Left renal cortex interstitium (tissue), 4 donors: Measurements from ENCODE around the gene PEAK3. TPM values are rescaled to one million over a fixed set of nuclear protein-coding genes. Genes with fewer than 3 reads are reported as not detected.

Experiments used
- DNase-seq, 4 donors: peaks; one replicate each; pipeline ENCODE4 v3.0.0-alpha.2; 2013; ENCODE audit warnings: low read depth in 4 of 4, low spot score in 2 of 4, missing footprints in 1 of 4
- polyA plus RNA-seq, 4 donors: library from polyadenylated mRNA; unstranded; fragments of 120-200 nt; gene quantifications; one replicate each; pipeline ENCODE4 v1.2.1, GENCODE V29; 2013; ENCODE audit not compliant: insufficient read length in 4 of 4

Gene PEAK3
- polyA plus RNA-seq, 4 donors, result 0.06 to 0.21 (median 0.16) TPM; not detected in 1

GRCh38 chr19:2242092-2242537 is 39.9 kb downstream of the PEAK3 start:
- DNase-seq, result no peak

GRCh38 chr19:2240881-2241760 is 40.9 kb downstream of the PEAK3 start:
- no peak for DNase-seq

GRCh38 chr19:2239771-2240770 is 41.9 kb downstream of the PEAK3 start:
- DNase-seq, result no peak

GRCh38 chr19:2239173-2239572 is 42.8 kb downstream of the PEAK3 start:
- no peak for DNase-seq

GRCh38 chr19:2237869-2238153 is 44.2 kb downstream of the PEAK3 start:
- no peak for DNase-seq

DNA sequence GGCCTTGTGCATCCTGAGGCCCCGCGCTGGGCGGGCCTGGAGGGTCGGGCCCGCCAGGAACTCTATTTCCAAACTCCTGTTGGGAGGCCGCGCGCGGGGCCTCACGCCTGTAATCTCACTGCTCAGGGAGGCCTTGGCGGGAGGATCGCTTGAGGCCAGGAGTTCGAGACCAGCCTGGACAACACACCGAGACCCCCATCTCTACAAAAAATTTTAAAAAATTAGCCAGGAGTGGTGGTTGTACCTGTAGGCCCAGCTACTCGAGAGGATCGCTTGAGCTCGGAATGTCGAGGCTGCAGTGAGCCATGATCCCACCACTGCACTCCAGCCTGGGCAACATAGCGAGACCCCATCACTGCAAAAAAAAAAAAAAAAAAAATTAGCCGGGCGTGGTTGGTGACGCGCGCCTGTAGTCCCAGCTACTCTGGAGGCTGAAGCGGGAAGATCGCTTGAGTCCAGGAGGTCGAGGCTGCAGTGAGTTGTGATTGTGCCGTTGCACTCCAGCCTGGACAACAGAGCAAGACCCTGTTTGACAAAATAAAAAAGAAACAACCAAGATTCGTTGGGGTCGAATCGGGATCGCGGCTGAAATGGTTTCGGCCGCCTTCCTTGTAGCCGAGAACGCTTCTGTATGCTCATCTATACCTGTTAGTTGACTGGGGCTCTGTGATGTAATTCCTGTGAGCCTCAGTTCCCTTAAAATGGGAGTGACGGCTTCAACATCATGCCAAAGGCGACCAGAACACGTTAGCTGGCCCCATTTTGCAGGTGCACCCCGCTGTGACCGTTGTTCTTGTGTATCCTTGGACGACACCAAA is 44.7 kb downstream of the PEAK3 start:
- no peak for DNase-seq

- DNase-seq, result peak; percentile 94 to 99 (median 96)
Measured at GRCh38 chr19:2236314-2237050, 45.5 kb downstream of the PEAK3 start, which contains the start of the genes PLEKHJ1 and SF3A2. TSS of gene PLEKHJ1 (minus strand) at chr19:2236329. CDS start at chr19:2236248, 81 bp downstream. TSS of gene SF3A2 (plus strand) at chr19:2236824. CDS start at chr19:2243419, 6,595 bp downstream.

- DNase-seq, result no peak
Measured at GRCh38 chr19:2236064-2236313, 46.0 kb downstream of the PEAK3 start.

DNA sequence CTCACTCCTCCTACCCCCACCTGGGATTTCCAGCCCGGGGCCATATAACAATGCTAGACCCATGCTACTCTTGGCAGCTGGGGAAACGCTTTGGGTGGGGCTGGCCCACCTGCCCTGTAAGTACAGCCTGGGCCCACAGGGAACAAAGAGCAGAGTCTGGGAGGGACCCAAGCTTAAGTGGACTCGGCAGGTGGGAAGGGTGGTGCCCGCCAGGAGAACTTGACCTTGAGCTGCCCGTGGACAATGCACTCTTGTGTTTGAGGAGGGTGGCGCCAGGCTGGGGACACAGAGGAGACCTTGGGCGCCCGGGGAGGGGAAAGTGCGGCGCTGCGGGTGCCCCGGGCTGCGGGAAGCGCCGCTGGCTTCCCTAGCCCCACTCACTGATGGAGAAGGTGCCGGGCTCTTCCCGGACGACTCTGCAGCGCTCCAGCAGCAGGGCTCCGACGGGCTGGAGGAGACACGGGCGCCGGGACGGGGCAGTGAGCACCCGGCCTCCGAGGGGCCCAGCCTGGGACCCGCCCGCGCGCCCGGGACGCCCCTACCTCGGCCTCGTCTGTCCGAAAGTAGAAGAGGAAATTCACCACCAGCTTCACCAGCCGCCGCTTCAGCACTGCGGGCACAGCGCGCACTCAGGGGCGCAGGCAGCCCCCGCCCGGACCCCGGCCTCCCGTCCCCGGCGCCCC is 46.5 kb downstream of the PEAK3 start:
- no peak for DNase-seq

DNA sequence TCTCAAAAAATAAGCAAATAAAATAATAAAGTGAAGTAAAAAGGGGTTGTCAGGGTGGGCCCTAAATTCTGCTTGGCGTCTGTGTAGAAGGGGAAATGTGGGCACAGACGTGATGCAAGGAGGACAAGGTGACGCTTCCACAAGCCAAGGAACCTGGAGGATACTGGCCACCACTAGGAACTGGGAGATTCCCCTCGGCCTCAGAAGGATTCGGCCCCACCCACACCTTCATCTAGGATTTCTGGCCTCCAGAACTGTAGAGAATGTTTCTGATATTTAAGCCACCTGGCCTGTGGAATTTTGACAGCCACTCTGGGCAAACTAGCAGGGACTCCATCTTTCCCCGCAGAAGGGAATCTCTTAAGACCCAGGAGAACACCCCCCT is 47.0 kb downstream of the PEAK3 start:
- DNase-seq, result no peak

DNA sequence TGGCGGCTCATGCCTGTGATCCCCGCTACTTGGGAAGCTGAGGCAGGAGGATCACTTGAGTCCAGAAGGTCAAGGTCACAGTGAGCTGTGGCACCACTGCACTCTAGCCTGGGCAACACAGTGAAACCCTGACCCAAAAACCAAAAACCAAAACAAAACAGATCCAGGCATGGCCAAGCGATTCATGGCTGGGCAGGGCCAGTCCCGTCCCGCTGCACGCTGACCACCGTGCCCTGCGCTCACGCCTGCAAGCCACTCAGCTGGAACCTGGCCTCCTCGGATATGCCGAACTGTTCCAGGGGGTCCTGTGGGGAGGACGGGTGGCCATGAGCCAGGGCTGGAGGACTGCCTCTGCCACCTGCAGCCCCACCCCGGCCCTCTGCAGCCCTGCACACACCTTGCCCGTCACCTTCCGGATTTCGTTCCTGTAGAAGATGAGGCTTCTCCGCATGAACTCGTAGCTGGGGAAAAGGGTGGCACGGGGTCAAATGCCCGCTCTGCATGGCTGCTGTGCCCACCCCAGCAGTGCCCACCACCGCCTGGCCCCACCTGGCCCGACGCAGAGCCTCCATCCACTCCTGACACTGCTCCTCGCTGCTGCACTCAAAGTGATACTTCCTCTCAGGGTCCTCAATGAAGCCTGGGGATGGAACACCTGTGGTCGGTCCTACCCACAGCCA is 48.2 kb downstream of the PEAK3 start:
- no peak for DNase-seq

GRCh38 chr19:2232286-2233151 is 49.5 kb downstream of the PEAK3 start:
- no peak for DNase-seq

GRCh38 chr19:2231621-2232221 is 50.3 kb downstream of the PEAK3 start:
- DNase-seq, result no peak

GRCh38 chr19:2230807-2231533 is 51.0 kb downstream of the PEAK3 start:
- DNase-seq, result no peak

DNA sequence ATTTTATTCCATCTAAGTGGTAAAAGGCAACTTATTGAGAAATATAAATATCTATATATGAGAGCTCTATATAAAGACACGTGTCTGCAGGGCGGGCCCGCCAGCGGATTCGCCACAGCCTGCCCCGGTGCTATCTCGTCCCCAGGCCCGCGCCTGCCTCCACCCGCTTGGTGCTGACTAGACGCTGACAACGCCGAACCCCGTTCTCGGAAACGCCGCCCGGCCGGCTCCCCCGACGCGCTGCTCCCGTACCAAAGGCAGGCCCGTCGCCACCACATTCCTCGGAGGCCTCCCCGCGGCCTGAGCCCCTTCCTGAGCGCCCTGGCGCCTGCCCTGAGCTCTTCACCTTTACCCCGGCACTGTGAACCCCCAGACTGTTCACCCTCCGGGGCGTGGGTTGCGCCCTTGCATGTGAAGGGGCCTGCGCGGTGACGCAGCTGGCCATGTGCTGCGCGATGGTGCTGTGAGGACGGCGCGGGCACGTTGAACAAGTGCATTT is 51.9 kb downstream of the PEAK3 start:
- DNase-seq, result no peak
